Measurements from ENCODE around the gene ARRDC5. TPM values are rescaled to one million over a fixed set of nuclear protein-coding genes. Genes with fewer than 3 reads are reported as not detected.
"Not testable (repeated sequence)": the region's sequence is repeated elsewhere in the genome, so short reads cannot be mapped to it uniquely, and the experiment has no call there.

Gene ARRDC5
- total RNA-seq = under 1 TPM in 1 of 2 experiments, not detected in 1; 0.12 TPM

GRCh38 chr19:4902796-4903195, at the start of gene ARRDC5:
ARRDC5 (minus strand) TSS chr19:4902896; CDS start chr19:4902825, 71 bp downstream.
- no peaks in the 10 kb centered on the region for H3K9me3 Mint-ChIP-seq
- no peak within 1 kb of the TSS for H3K27ac Mint-ChIP-seq
- POLR2A ChIA-PET = no interaction called here
- no peak within 1 kb of the TSS for H3K4me3 Mint-ChIP-seq
- no peaks in the 10 kb centered on the region for H3K36me3 Mint-ChIP-seq
- CTCF ChIA-PET = interaction anchor here (1.0 to 2.8 kb wide), 2 partner anchors 9 to 93 kb away, joined by 3 to 8 read pairs; no protein-coding TSS in a partner anchor
- H3K4me1 Mint-ChIP-seq (ENCODE audit: low read depth) = no peaks in the 10 kb centered on the region
- intact Hi-C loops (cut with micrococcal nuclease) = no loop called here
- DNase-seq = no peak
- H3K27me3 Mint-ChIP-seq = no peaks in the 10 kb centered on the region

GRCh38 chr19:4951656-4952055, 49.0 kb upstream of the ARRDC5 start:
- Mint-ChIP-seq H3K36me3 (peaks cover 65% of the 10 kb centered on the region), H3K27me3 (no peaks in the 10 kb centered on the region), H3K9me3 (no peaks in the 10 kb centered on the region), H3K4me1 (ENCODE audit: low read depth) (no peaks in the 10 kb centered on the region), H3K4me3 (no peak overlapping the region), H3K27ac (no peak overlapping the region)
- no peak for DNase-seq
- intact Hi-C loops (cut with micrococcal nuclease) = no loop called here
- ChIA-PET CTCF (no interaction called here), POLR2A (no interaction called here)

- intact Hi-C loops (cut with micrococcal nuclease); H3K4me1 Mint-ChIP-seq (ENCODE audit: low read depth); H3K27me3 Mint-ChIP-seq; POLR2A ChIA-PET; H3K4me3 Mint-ChIP-seq; H3K9me3 Mint-ChIP-seq; DNase-seq; H3K27ac Mint-ChIP-seq; CTCF ChIA-PET: not testable (repeated sequence)
- peaks cover 68% of the 10 kb centered on the region for H3K36me3 Mint-ChIP-seq
Measured at GRCh38 chr19:4950650-4951049, 48.0 kb upstream of the ARRDC5 start.

GRCh38 chr19:4941638-4942169, 39.0 kb upstream of the ARRDC5 start:
- intact Hi-C loops (cut with micrococcal nuclease); H3K27ac Mint-ChIP-seq; H3K4me3 Mint-ChIP-seq; CTCF ChIA-PET; DNase-seq; H3K9me3 Mint-ChIP-seq; POLR2A ChIA-PET; H3K27me3 Mint-ChIP-seq; H3K4me1 Mint-ChIP-seq (ENCODE audit: low read depth): not testable (repeated sequence)
- H3K36me3 Mint-ChIP-seq = peaks cover 60% of the 10 kb centered on the region

- Mint-ChIP-seq H3K4me3 (no peak overlapping the region), H3K36me3 (peaks cover 57% of the 10 kb centered on the region), H3K4me1 (ENCODE audit: low read depth) (no peaks in the 10 kb centered on the region), H3K27me3 (no peaks in the 10 kb centered on the region), H3K9me3 (no peaks in the 10 kb centered on the region), H3K27ac (no peak overlapping the region)
- intact Hi-C loops (cut with micrococcal nuclease) = no loop called here
- CTCF ChIA-PET = interaction anchor here (1.2 kb wide), 1 partner anchor 92 kb away, joined by 5 read pairs; no protein-coding TSS in a partner anchor
- DNase-seq = no peak
- POLR2A ChIA-PET = no interaction called here
Measured at GRCh38 chr19:4939466-4939865, 36.8 kb upstream of the ARRDC5 start.

GRCh38 chr19:4938461-4938860, 35.8 kb upstream of the ARRDC5 start:
- H3K4me1 Mint-ChIP-seq (ENCODE audit: low read depth); DNase-seq; intact Hi-C loops (cut with micrococcal nuclease); H3K27me3 Mint-ChIP-seq; H3K27ac Mint-ChIP-seq; H3K4me3 Mint-ChIP-seq; CTCF ChIA-PET; POLR2A ChIA-PET; H3K9me3 Mint-ChIP-seq: not testable (repeated sequence)
- peaks cover 60% of the 10 kb centered on the region for H3K36me3 Mint-ChIP-seq

- H3K27ac Mint-ChIP-seq = no peak overlapping the region
- H3K4me1 Mint-ChIP-seq (ENCODE audit: low read depth) = no peaks in the 10 kb centered on the region
- ChIA-PET CTCF (no interaction called here), POLR2A (no interaction called here)
- peaks cover 63% of the 10 kb centered on the region for H3K36me3 Mint-ChIP-seq
- intact Hi-C loops (cut with micrococcal nuclease) = no loop called here
- H3K9me3 Mint-ChIP-seq = no peaks in the 10 kb centered on the region
- H3K27me3 Mint-ChIP-seq = no peaks in the 10 kb centered on the region
- DNase-seq = no peak
- no peak overlapping the region for H3K4me3 Mint-ChIP-seq
Measured at GRCh38 chr19:4937060-4937459, 34.4 kb upstream of the ARRDC5 start.

GRCh38 chr19:4935444-4935843, 32.7 kb upstream of the ARRDC5 start:
- no peaks in the 10 kb centered on the region for H3K27me3 Mint-ChIP-seq
- H3K4me1 Mint-ChIP-seq (ENCODE audit: low read depth) = no peaks in the 10 kb centered on the region
- DNase-seq = no peak
- no peaks in the 10 kb centered on the region for H3K9me3 Mint-ChIP-seq
- peaks cover 63% of the 10 kb centered on the region for H3K36me3 Mint-ChIP-seq
- H3K27ac Mint-ChIP-seq = no peak overlapping the region
- ChIA-PET CTCF (interaction anchor here (1.2 kb wide), 1 partner anchor 24 kb away, joined by 3 read pairs; no protein-coding TSS in a partner anchor), POLR2A (no interaction called here)
- no peak overlapping the region for H3K4me3 Mint-ChIP-seq
- intact Hi-C loops (cut with micrococcal nuclease) = no loop called here

GRCh38 chr19:4933528-4933927, 30.8 kb upstream of the ARRDC5 start:
- ChIA-PET CTCF (no interaction called here), POLR2A (no interaction called here)
- H3K36me3 Mint-ChIP-seq = peaks cover 70% of the 10 kb centered on the region
- intact Hi-C loops (cut with micrococcal nuclease) = no loop called here
- H3K4me3 Mint-ChIP-seq = no peak overlapping the region
- no peak for DNase-seq
- no peaks in the 10 kb centered on the region for H3K9me3 Mint-ChIP-seq
- no peaks in the 10 kb centered on the region for H3K4me1 Mint-ChIP-seq (ENCODE audit: low read depth)
- H3K27me3 Mint-ChIP-seq = no peaks in the 10 kb centered on the region
- H3K27ac Mint-ChIP-seq = no peak overlapping the region

- no peaks in the 10 kb centered on the region for H3K4me1 Mint-ChIP-seq (ENCODE audit: low read depth)
- no peak overlapping the region for H3K4me3 Mint-ChIP-seq
- no peak for DNase-seq
- POLR2A ChIA-PET = no interaction called here
- H3K27me3 Mint-ChIP-seq = no peaks in the 10 kb centered on the region
- intact Hi-C loops (cut with micrococcal nuclease) = no loop called here
- CTCF ChIA-PET = no interaction called here
- no peak overlapping the region for H3K27ac Mint-ChIP-seq
- H3K9me3 Mint-ChIP-seq = no peaks in the 10 kb centered on the region
- peaks cover 65% of the 10 kb centered on the region for H3K36me3 Mint-ChIP-seq
Measured at GRCh38 chr19:4932711-4933110, 30.0 kb upstream of the ARRDC5 start.

- CTCF ChIA-PET = no interaction called here
- Mint-ChIP-seq H3K27ac (no peak overlapping the region), H3K9me3 (no peaks in the 10 kb centered on the region), H3K36me3 (peaks cover 48% of the 10 kb centered on the region), H3K27me3 (no peaks in the 10 kb centered on the region), H3K4me3 (no peak overlapping the region), H3K4me1 (ENCODE audit: low read depth) (no peaks in the 10 kb centered on the region)
- POLR2A ChIA-PET = no interaction called here
- intact Hi-C loops (cut with micrococcal nuclease) = no loop called here
- DNase-seq = no peak
Measured at GRCh38 chr19:4930664-4931063, 28.0 kb upstream of the ARRDC5 start.

- intact Hi-C loops (cut with micrococcal nuclease) = no loop called here
- H3K9me3 Mint-ChIP-seq = no peaks in the 10 kb centered on the region
- no peak for DNase-seq
- no peaks in the 10 kb centered on the region for H3K4me1 Mint-ChIP-seq (ENCODE audit: low read depth)
- no peak overlapping the region for H3K4me3 Mint-ChIP-seq
- H3K27ac Mint-ChIP-seq = no peak overlapping the region
- ChIA-PET POLR2A (no interaction called here), CTCF (no interaction called here)
- no peaks in the 10 kb centered on the region for H3K27me3 Mint-ChIP-seq
- H3K36me3 Mint-ChIP-seq = peaks cover 40% of the 10 kb centered on the region
Measured at GRCh38 chr19:4929186-4929585, 26.5 kb upstream of the ARRDC5 start.

- no peak overlapping the region for H3K27ac Mint-ChIP-seq
- ChIA-PET POLR2A (no interaction called here), CTCF (no interaction called here)
- no peak overlapping the region for H3K4me3 Mint-ChIP-seq
- intact Hi-C loops (cut with micrococcal nuclease) = no loop called here
- no peaks in the 10 kb centered on the region for H3K4me1 Mint-ChIP-seq (ENCODE audit: low read depth)
- H3K9me3 Mint-ChIP-seq = no peaks in the 10 kb centered on the region
- H3K27me3 Mint-ChIP-seq = no peaks in the 10 kb centered on the region
- H3K36me3 Mint-ChIP-seq = peaks cover 31% of the 10 kb centered on the region
- no peak for DNase-seq
Measured at GRCh38 chr19:4923276-4923747, 20.6 kb upstream of the ARRDC5 start.

All from activated CD4-positive, alpha-beta memory T cell treated with anti-CD3 and anti-CD28 coated beads for 36 hours (primary cell).